DOHH2 (cell line): ENCODE measurements around the gene STRIP1.
A peak's percentile ranks its signal among the peaks of the same experiment; 100 is the strongest.

Source experiments
- H3F3A ChIP-seq: fragments of 200-600 bp; sonication (generic), shearing (Covaris generic); 2 replicates; pipeline ENCODE4 v1.6.0; 2016; ENCODE audit warnings: antibody characterized with exemption, mild to moderate bottlenecking; ENCODE audit not compliant: control insufficient read depth, insufficient read depth
- H3K27ac ChIP-seq: fragments of 200-600 bp; sonication (generic); 2 replicates; pipeline ENCODE4 v1.5.1; 2014; ENCODE audit warnings: low read depth, mild to moderate bottlenecking, low read length, moderate library complexity
- H3K27me3 ChIP-seq: fragments of 200-600 bp; sonication (generic); 2 replicates; pipeline ENCODE4 v1.6.1; 2014; ENCODE audit warnings: mild to moderate bottlenecking, low read length, mixed read lengths; ENCODE audit not compliant: control insufficient read depth
- H3K36me3 ChIP-seq: fragments of 200-600 bp; sonication (generic); 2 replicates; pipeline ENCODE4 v1.6.1; 2014; ENCODE audit warnings: mild to moderate bottlenecking, low read length, moderate library complexity, mixed read lengths; ENCODE audit not compliant: control insufficient read depth
- H3K4me1 ChIP-seq: fragments of 200-600 bp; sonication (generic); 2 replicates; pipeline ENCODE4 v1.6.1; 2014; ENCODE audit warnings: mild to moderate bottlenecking, low read length, mixed read lengths; ENCODE audit not compliant: control insufficient read depth
- H3K4me2 ChIP-seq: fragments of 200-600 bp; sonication (generic); 2 replicates; pipeline ENCODE4 v1.6.0; 2014; ENCODE audit warnings: mild to moderate bottlenecking, low read length, moderate library complexity
- H3K4me3 ChIP-seq: fragments of 200-600 bp; sonication (generic); 2 replicates; pipeline ENCODE4 v1.5.1; 2014; ENCODE audit warnings: mild to moderate bottlenecking, low read length, mixed read lengths
- H3K79me2 ChIP-seq: fragments of 200-600 bp; sonication (generic); 2 replicates; pipeline ENCODE4 v1.6.1; 2014; ENCODE audit warnings: mild to moderate bottlenecking, low read length, mixed read lengths; ENCODE audit not compliant: control insufficient read depth
- H3K9me2 ChIP-seq: fragments of 200-600 bp; sonication (generic); replicated peaks from 2 replicates; pipeline ENCODE4 v1.6.1; 2014; ENCODE audit warnings: mild to moderate bottlenecking, low read length, mixed read lengths; ENCODE audit not compliant: control insufficient read depth
- H3K9me3 ChIP-seq: fragments of 200-600 bp; sonication (generic); 2 replicates; pipeline ENCODE4 v1.6.1; 2014; ENCODE audit warnings: antibody characterized with exemption, low read length, mixed read lengths; ENCODE audit not compliant: control insufficient read depth, insufficient read depth
- H4K20me1 ChIP-seq: fragments of 200-600 bp; sonication (generic); 2 replicates; pipeline ENCODE4 v1.6.0; 2014; ENCODE audit warnings: low read depth, mild to moderate bottlenecking, antibody characterized with exemption, low read length, moderate library complexity; ENCODE audit not compliant: control insufficient read depth, insufficient read depth
- EZH2phosphoT487 ChIP-seq: fragments of 200-600 bp; sonication (generic); IDR thresholded peaks from 2 replicates; pipeline ENCODE4 v1.6.1; 2017; ENCODE audit warnings: borderline replicate concordance, mild to moderate bottlenecking, antibody characterized with exemption, low read length, moderate library complexity, mixed read lengths
- TF ChIP-seq, protein P1 (sequence below): fragments of 200-600 bp; sonication (generic); IDR thresholded peaks from one replicate; pipeline ENCODE4 v1.5.1; 2014; ENCODE audit warnings: antibody characterized with exemption, mild to moderate bottlenecking, low read depth, low read length; ENCODE audit not compliant: poor library complexity, severe bottlenecking

Gene STRIP1

GRCh38 chr1:110059133-110059863 lies 24.9 kb downstream of the STRIP1 start:
- no peak overlapping the region for H3K27ac ChIP-seq
- H3K9me3 ChIP-seq = no peaks in the 10 kb centered on the region
- no peak overlapping the region for H3K4me2 ChIP-seq
- H4K20me1 ChIP-seq = no peaks in the 10 kb centered on the region
- H3K9me2 ChIP-seq = no peaks in the 10 kb centered on the region
- H3K79me2 ChIP-seq = no peaks in the 10 kb centered on the region
- TF ChIP-seq EZH2phosphoT487 = no peak
- TF ChIP-seq, protein P1, sequence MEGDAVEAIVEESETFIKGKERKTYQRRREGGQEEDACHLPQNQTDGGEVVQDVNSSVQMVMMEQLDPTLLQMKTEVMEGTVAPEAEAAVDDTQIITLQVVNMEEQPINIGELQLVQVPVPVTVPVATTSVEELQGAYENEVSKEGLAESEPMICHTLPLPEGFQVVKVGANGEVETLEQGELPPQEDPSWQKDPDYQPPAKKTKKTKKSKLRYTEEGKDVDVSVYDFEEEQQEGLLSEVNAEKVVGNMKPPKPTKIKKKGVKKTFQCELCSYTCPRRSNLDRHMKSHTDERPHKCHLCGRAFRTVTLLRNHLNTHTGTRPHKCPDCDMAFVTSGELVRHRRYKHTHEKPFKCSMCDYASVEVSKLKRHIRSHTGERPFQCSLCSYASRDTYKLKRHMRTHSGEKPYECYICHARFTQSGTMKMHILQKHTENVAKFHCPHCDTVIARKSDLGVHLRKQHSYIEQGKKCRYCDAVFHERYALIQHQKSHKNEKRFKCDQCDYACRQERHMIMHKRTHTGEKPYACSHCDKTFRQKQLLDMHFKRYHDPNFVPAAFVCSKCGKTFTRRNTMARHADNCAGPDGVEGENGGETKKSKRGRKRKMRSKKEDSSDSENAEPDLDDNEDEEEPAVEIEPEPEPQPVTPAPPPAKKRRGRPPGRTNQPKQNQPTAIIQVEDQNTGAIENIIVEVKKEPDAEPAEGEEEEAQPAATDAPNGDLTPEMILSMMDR = no peak
- H3K36me3 ChIP-seq = peaks cover 31% of the 10 kb centered on the region
- H3K4me1 ChIP-seq = no peaks in the 10 kb centered on the region
- no peak overlapping the region for H3K4me3 ChIP-seq
- H3K27me3 ChIP-seq = no peaks in the 10 kb centered on the region
- no peaks in the 10 kb centered on the region for H3F3A ChIP-seq

- TF ChIP-seq EZH2phosphoT487 = no peak
- TF ChIP-seq, protein P1 = peak; percentile 98
- no peaks in the 10 kb centered on the region for H3K79me2 ChIP-seq
- no peak overlapping the region for H3K27ac ChIP-seq
- no peaks in the 10 kb centered on the region for H3K27me3 ChIP-seq
- no peaks in the 10 kb centered on the region for H4K20me1 ChIP-seq
- no peaks in the 10 kb centered on the region for H3K9me3 ChIP-seq
- no peaks in the 10 kb centered on the region for H3K9me2 ChIP-seq
- no peak overlapping the region for H3K4me2 ChIP-seq
- H3K4me3 ChIP-seq = no peak overlapping the region
- peaks cover 22% of the 10 kb centered on the region for H3K36me3 ChIP-seq
- no peaks in the 10 kb centered on the region for H3K4me1 ChIP-seq
- H3F3A ChIP-seq = no peaks in the 10 kb centered on the region
Measured at GRCh38 chr1:110060034-110060661, 25.7 kb downstream of the STRIP1 start.

GRCh38 chr1:110060662-110061060 lies 26.2 kb downstream of the STRIP1 start:
- H3K4me2 ChIP-seq = no peak overlapping the region
- H4K20me1 ChIP-seq = no peaks in the 10 kb centered on the region
- no peaks in the 10 kb centered on the region for H3K27me3 ChIP-seq
- no peaks in the 10 kb centered on the region for H3K9me3 ChIP-seq
- H3K36me3 ChIP-seq = peaks cover 17% of the 10 kb centered on the region
- H3K79me2 ChIP-seq = no peaks in the 10 kb centered on the region
- TF ChIP-seq, protein P1 = no peak
- no peak for TF ChIP-seq EZH2phosphoT487
- no peak overlapping the region for H3K27ac ChIP-seq
- no peaks in the 10 kb centered on the region for H3F3A ChIP-seq
- no peak overlapping the region for H3K4me3 ChIP-seq
- H3K4me1 ChIP-seq = no peaks in the 10 kb centered on the region
- no peaks in the 10 kb centered on the region for H3K9me2 ChIP-seq
